ENCODE results near the gene PRRC2A. TPM values are rescaled to one million over a fixed set of nuclear protein-coding genes. Genes with fewer than 3 reads are reported as not detected.

Gene PRRC2A
- total and polyA plus RNA-seq, 11 donors: 75.1 to 119 (median 97.4) TPM

- no peak for DNase-seq
- Histone ChIP-seq H3K9me3 (no peaks in the 10 kb centered on the region), H3K4me1 (peaks cover 16 to 54% (median 43%) of the 10 kb centered on the region in 12 donors)
Observed at GRCh38 chr6:31655349-31656237, 35.1 kb downstream of the PRRC2A start, which contains the start of gene APOM. Gene APOM, plus strand, starts transcription at chr6:31655894. Its CDS starts 73 bp downstream, at chr6:31655967.

GRCh38 chr6:31657406-31658157, 37.1 kb downstream of the PRRC2A start:
- Histone ChIP-seq H3K27me3 (no peaks in the 10 kb centered on the region), H3K9me3 (no peaks in the 10 kb centered on the region), H3K4me3 (no peak overlapping the region), H3K4me1 (peaks cover 14 to 55% (median 38%) of the 10 kb centered on the region in 12 donors), H3K36me3 (peaks cover 0 to 36% (median 20%) of the 10 kb centered on the region in 9 donors), H3K27ac (peak overlapping the region in 1 of 12 donors; percentile 4)
- ATAC-seq (no peak), DNase-seq (no peak)
- intact Hi-C loops (cut with DNase I): loop anchor here in 2 of 10 donors (5.0 kb wide), 2 partner anchors 35 to 110 kb away; partner anchors contain the start of genes ATP6V1G2 (in 1 of the 2), NFKBIL1 (in 1 of the 2) and PRRC2A (in 1 of the 2)
- no peak for TF ChIP-seq POLR2A (IDR thresholded peaks at IDR 0.05)
- 66 to 76% (median 72%) methylated on average over 6 of the region's 6 CpGs for WGBS, 4 donors

More at GRCh38 chr6:31655349-31656237, 35.1 kb downstream of the PRRC2A start, which contains the start of gene APOM:
- no peak within 1 kb of the TSS for H3K4me3 ChIP-seq
- peaks cover 0 to 32% (median 12%) of the 10 kb centered on the region in 9 donors for H3K36me3 ChIP-seq
- TF ChIP-seq POLR2A (IDR thresholded peaks at IDR 0.05) (no peak), CTCF (IDR thresholded peaks at IDR 0.05) (no peak)
- H3K27ac ChIP-seq: peak within 1 kb of the TSS in 1 of 12 donors; percentile 20
- ATAC-seq: no peak
- intact Hi-C loops (cut with DNase I): loop anchor here in 2 of 10 donors (5.0 kb wide), 2 partner anchors 33 to 108 kb away; partner anchors contain the start of genes ATP6V1G2 (in 1 of the 2), NFKBIL1 (in 1 of the 2) and PRRC2A (in 1 of the 2)
- no peaks in the 10 kb centered on the region for H3K27me3 ChIP-seq
- WGBS, 4 donors: 79 to 90% (median 87%) methylated on average over 8 of the region's 8 CpGs

- peak overlapping the region in 1 of 12 donors; percentile 6 for H3K27ac ChIP-seq
- WGBS, 4 donors: 71 to 83% (median 75%) methylated on average over 4 of the region's 4 CpGs
Observed at GRCh38 chr6:31658158-31658688, 37.7 kb downstream of the PRRC2A start.

More at GRCh38 chr6:31658158-31658688, 37.7 kb downstream of the PRRC2A start:
- H3K4me3 ChIP-seq: peak overlapping the region in 2 of 12 donors; percentile 4 to 15
- no peaks in the 10 kb centered on the region for H3K9me3 ChIP-seq
- intact Hi-C loops (cut with DNase I): loop anchor here in 2 of 10 donors (5.0 kb wide), 2 partner anchors 36 to 111 kb away; partner anchors contain the start of genes ATP6V1G2 (in 1 of the 2), NFKBIL1 (in 1 of the 2) and PRRC2A (in 1 of the 2)
- no peak for ATAC-seq
- peaks cover 0 to 43% (median 22%) of the 10 kb centered on the region in 9 donors for H3K36me3 ChIP-seq
- H3K27me3 ChIP-seq: no peaks in the 10 kb centered on the region
- DNase-seq: no peak
- TF ChIP-seq CTCF (IDR thresholded peaks at IDR 0.05) (no peak), POLR2A (IDR thresholded peaks at IDR 0.05) (no peak)
- H3K4me1 ChIP-seq: peaks cover 15 to 59% (median 44%) of the 10 kb centered on the region in 12 donors
